HepG2 (cell line): ENCODE results near the gene FILIP1. TPM values are rescaled to one million over a fixed set of nuclear protein-coding genes. Genes with fewer than 3 reads are reported as not detected.

Source experiments
- ATAC-seq: fragments of 200-7000 bp; cut with Tn5 transposase; 3 replicates; pipeline ENCODE4 v1.9.1; 2020; ENCODE audit warnings: mild to moderate bottlenecking, moderate library complexity
- BruUV-seq: library from RNA; stranded (reverse); fragments of 400-500 nt; replicated peaks from 2 replicates; lab custom pipeline; 2021; lab: Mats Ljungman, UMichigan
- CTCF ChIA-PET: fragments of 300-600 bp; formaldehyde crosslinking; extraction: SDS; loops from one replicate; lab custom pipeline; 2021; ENCODE audit warnings: low total read pairs, inconsistent platforms, low intra/inter-chr PET ratio; lab: Yijun Ruan, JAX
- POLR2A ChIA-PET: fragments of 350-600 bp; sonication (Branson Sonifier 250); formaldehyde crosslinking; loops from one replicate; lab custom pipeline; 2020; ENCODE audit warnings: antibody characterized with exemption, inconsistent platforms; lab: Yijun Ruan, JAX
- DNase-seq: peaks from one replicate; pipeline ENCODE4 v3.0.0-alpha.2; 2015; ENCODE audit warnings: low spot score
- FAIRE-seq: peaks from 3 replicates; lab custom pipeline; 2011; peaks lifted over from hg19 to GRCh38; lab: Jason Lieb, UNC
- H2AFZ ChIP-seq: one replicate; pipeline ENCODE4 v1.6.1; 2011; ENCODE audit warnings: low read length, inconsistent platforms
- H3K27ac ChIP-seq: fragments of 300-600 bp; 3 replicates; pipeline ENCODE4 v1.8.0; 2011; ENCODE audit warnings: mixed run types, mild to moderate bottlenecking, mixed read lengths, low read length, inconsistent platforms; ENCODE audit not compliant: insufficient read depth; ENCODE audit errors: extremely low read length
- H3K27me3 ChIP-seq, 2 experiments: fragments of 200-600 bp in 1 of 2; 2 replicates in 1 of 2; 3 replicates in 1 of 2; pipeline versions ENCODE4 v1.6.0 to v1.8.0; 2011; ENCODE audit warnings: low read length in 2 of 2, mild to moderate bottlenecking in 2 of 2, moderate library complexity in 2 of 2, inconsistent platforms in 1 of 2; ENCODE audit not compliant: insufficient read depth in 2 of 2, control insufficient read depth in 1 of 2
- H3K36me3 ChIP-seq, 2 experiments: fragments of 200-600 bp in 1 of 2; replicated peaks in 1 of 2; 2 replicates in 1 of 2; 3 replicates in 1 of 2; pipeline versions ENCODE4 v1.5.1 to v1.8.0; 2011; ENCODE audit warnings: low read length in 2 of 2, inconsistent platforms in 1 of 2; ENCODE audit not compliant: insufficient read depth in 2 of 2, control insufficient read depth in 1 of 2
- H3K4me1 ChIP-seq: 2 replicates; pipeline ENCODE4 v1.5.1; 2012; ENCODE audit warnings: low read length, inconsistent platforms; ENCODE audit not compliant: insufficient read depth
- H3K4me2 ChIP-seq: 2 replicates; pipeline ENCODE4 v1.6.0; 2011; ENCODE audit warnings: low read depth, low read length, inconsistent platforms
- H3K4me3 ChIP-seq, 3 experiments: fragments of 200-600 bp in 1 of 3; sonication (generic), shearing (Covaris generic) in 1 of 3; replicated peaks in 1 of 3; 2 replicates each; pipeline ENCODE4 v1.5.1; 2011 to 2016; ENCODE audit warnings: low read length in 3 of 3, inconsistent platforms in 2 of 3, low read depth in 2 of 3, mild to moderate bottlenecking in 2 of 3, control low read depth in 1 of 3, mixed read lengths in 1 of 3; ENCODE audit not compliant: insufficient read depth in 1 of 3
- H3K79me2 ChIP-seq: one replicate; pipeline ENCODE4 v1.6.1; 2011; ENCODE audit warnings: low read length, inconsistent platforms; ENCODE audit not compliant: insufficient read depth
- H3K9ac ChIP-seq: 2 replicates; pipeline ENCODE4 v1.6.0; 2011; ENCODE audit warnings: mild to moderate bottlenecking, low read depth, low read length, inconsistent platforms; ENCODE audit not compliant: insufficient read depth
- H3K9me3 ChIP-seq: 2 replicates; pipeline ENCODE4 v1.5.1; 2012; ENCODE audit warnings: mild to moderate bottlenecking, low read length
- H4K20me1 ChIP-seq: 2 replicates; pipeline ENCODE4 v1.6.0; 2011; ENCODE audit warnings: inconsistent platforms, mild to moderate bottlenecking, low read length, moderate library complexity; ENCODE audit not compliant: insufficient read depth
- CC2D1A ChIP-seq: sonication (generic); formaldehyde crosslinking; IDR thresholded peaks from 2 replicates; pipeline ENCODE4 v1.8.1; 2023; ENCODE audit warnings: mild to moderate bottlenecking, missing genetic modification reagents
- CEBPB ChIP-seq: IDR thresholded peaks from 2 replicates; pipeline ENCODE4 v1.6.1; 2011; ENCODE audit warnings: low read depth, low read length, improper control_type of control experiment, borderline replicate concordance
- GLMP ChIP-seq: sonication (generic); formaldehyde crosslinking; IDR thresholded peaks from 2 replicates; pipeline ENCODE4 v1.9.0; 2021; ENCODE audit warnings: missing genetic modification reagents, mild to moderate bottlenecking, borderline replicate concordance
- HOXA9 ChIP-seq: sonication (generic); formaldehyde crosslinking; IDR thresholded peaks from 2 replicates; pipeline ENCODE4 v1.8.1; 2022; ENCODE audit warnings: missing genetic modification reagents, mild to moderate bottlenecking, moderate library complexity, borderline replicate concordance
- MAFF ChIP-seq: IDR thresholded peaks from 2 replicates; pipeline ENCODE4 v1.6.1; 2011; ENCODE audit warnings: low read depth, low read length, improper control_type of control experiment
- MAFK ChIP-seq, 2 experiments: IDR thresholded peaks in 1 of 2; conservative IDR thresholded peaks in 1 of 2; 2 replicates each; pipeline ENCODE4 v1.6.1; 2011; ENCODE audit warnings: improper control_type of control experiment in 2 of 2, low read length in 2 of 2
- MEF2D ChIP-seq: sonication (generic); formaldehyde crosslinking; IDR thresholded peaks from 2 replicates; pipeline ENCODE4 v1.5.1; 2020; ENCODE audit warnings: mild to moderate bottlenecking, missing genetic modification reagents
- PITX1 ChIP-seq: sonication (generic); formaldehyde crosslinking; IDR thresholded peaks from 2 replicates; pipeline ENCODE4 v1.5.1; 2020; ENCODE audit warnings: mild to moderate bottlenecking, missing genetic modification reagents
- RARA ChIP-seq: IDR thresholded peaks from 2 replicates; pipeline ENCODE4 v1.6.1; 2016; ENCODE audit warnings: missing genetic modification reagents, missing compliant biosample characterization
- RELA ChIP-seq: sonication (generic); formaldehyde crosslinking; IDR thresholded peaks from 2 replicates; pipeline ENCODE4 v1.4.0; 2020; ENCODE audit warnings: missing genetic modification reagents
- ZFP91 ChIP-seq: sonication (generic); formaldehyde crosslinking; IDR thresholded peaks from 2 replicates; pipeline ENCODE4 v1.9.0; 2022; ENCODE audit warnings: missing genetic modification reagents, mild to moderate bottlenecking, borderline replicate concordance
- ZNF513 ChIP-seq: sonication (generic); formaldehyde crosslinking; conservative IDR thresholded peaks from 2 replicates; pipeline ENCODE4 v1.5.0; 2020; ENCODE audit warnings: missing genetic modification reagents
- WGBS: methylation state at CpG from one replicate; pipeline ENCODE4 v1.1.6; 2017; ENCODE audit warnings: low lambda C conversion rate; 5-methylcytosine and 5-hydroxymethylcytosine counted together
- in situ Hi-C: cut with HindIII; loops from 2 replicates; pipeline ENCODE4 v1.10.0; 2017; ENCODE audit warnings: low pct_unique_long_range_greater_than_20kb; ENCODE audit not compliant: extremely low pct_ligation_motif_present
- intact Hi-C: fragments of 100-400 bp; cut with micrococcal nuclease; formaldehyde crosslinking; loops from one replicate; pipeline ENCODE4 v1.10.0; 2022; ENCODE audit not compliant: unreplicated experiment
- polyA plus RNA-seq, 8 experiments: library from polyadenylated mRNA; depleted of rRNA in 3 of 8; stranded (reverse) in 7 of 8; unstranded in 1 of 8; fragments of >200 nt; fragmentation: Illumina TruSeq in 4 of 8; extraction: Trizol in 4 of 8; gene quantifications; 2 replicates each; pipeline versions ENCODE4 v1.2.1 to v1.2.3, GENCODE V29; 2011 to 2016; ENCODE audit warnings: low read depth in 4 of 8, missing spikeins in 1 of 8, mixed read lengths in 1 of 8; ENCODE audit not compliant: insufficient read depth in 1 of 8
- total RNA-seq, 5 experiments: library from RNA; depleted of rRNA; stranded (reverse); fragments of >200 nt; fragmentation: Illumina TruSeq; extraction: Trizol; gene quantifications; 2 replicates each; pipeline ENCODE4 v1.2.3, GENCODE V29; 2016; ENCODE audit warnings: low read depth in 1 of 5

FILIP1 gene
- total and polyA plus RNA-seq, 2 of the 13 experiments (the other 11 are each of a cell fraction or from before 2014, with no cell fraction given): not detected

- Histone ChIP-seq H3K4me1 (no peaks in the 10 kb centered on the region), H3K9ac (no peak overlapping the region), H3K9me3 (no peaks in the 10 kb centered on the region), H3K27me3 (peaks cover 0 to 27% of the 10 kb centered on the region in 2 experiments; a peak in 2 of 5 replicates), H3K27ac (no peak overlapping the region), H3K36me3 (no peaks in the 10 kb centered on the region), H3K79me2 (no peaks in the 10 kb centered on the region), H2AFZ (no peak overlapping the region), H3K4me2 (no peak overlapping the region), H3K4me3 (no peak overlapping the region), H4K20me1 (no peaks in the 10 kb centered on the region)
- in situ Hi-C loops: no loop called here
- ATAC-seq (no peak), DNase-seq (no peak), FAIRE-seq (no peak)
- CTCF ChIA-PET: no interaction called here
- intact Hi-C loops: no loop called here
- no TSS peak for BruUV-seq
- TF ChIP-seq ZNF513 (CRISPR knock-in tag) (no peak), MAFK (conservative IDR thresholded peaks at IDR 0.05 in 1 of 2, IDR thresholded peaks at IDR 0.05 in 1 of 2; ENCODE audit: low read length in 2 of 2) (peak; percentile 16 to 61; a peak in 2 of 4 replicates), MAFF (peak; percentile 40; the same call in 1 of the 2 replicates)
- POLR2A ChIA-PET: no interaction called here
Measured at GRCh38 chr6:75315978-75316377, 177.6 kb downstream of the FILIP1 start.

GRCh38 chr6:75308250-75308988 is 185.2 kb downstream of the FILIP1 start:
- H2AFZ ChIP-seq: no peak overlapping the region
- no peaks in the 10 kb centered on the region for H3K36me3 ChIP-seq
- H3K9ac ChIP-seq: no peak overlapping the region
- ATAC-seq (no peak), DNase-seq (no peak), FAIRE-seq (no peak)
- no peak overlapping the region for H3K4me2 ChIP-seq
- H3K79me2 ChIP-seq: no peaks in the 10 kb centered on the region
- no peak overlapping the region for H3K27ac ChIP-seq
- peaks cover 0 to 15% of the 10 kb centered on the region in 2 experiments; a peak in 2 of 5 replicates for H3K27me3 ChIP-seq
- WGBS: 39% methylated on average over 11 of the region's 11 CpGs
- no peaks in the 10 kb centered on the region for H3K9me3 ChIP-seq
- H3K4me1 ChIP-seq: peaks cover 7% of the 10 kb centered on the region
- H3K4me3 ChIP-seq: no peak overlapping the region
- ChIA-PET CTCF (no interaction called here), POLR2A (no interaction called here)
- TF ChIP-seq PITX1: no peak
- TF ChIP-seq GLMP (CRISPR knock-in tag): no peak
- TF ChIP-seq CEBPB: no peak
- no peak for TF ChIP-seq CC2D1A (CRISPR knock-in tag)
- TF ChIP-seq MEF2D (CRISPR knock-in tag): no peak
- TF ChIP-seq RARA (CRISPR knock-in tag): no peak
- no peak for TF ChIP-seq RELA
- no peak for TF ChIP-seq HOXA9 (CRISPR knock-in tag)
- TF ChIP-seq ZFP91 (CRISPR knock-in tag): no peak
- BruUV-seq: no TSS peak
- intact Hi-C loops (no loop called here), in situ Hi-C loops (no loop called here)
- H4K20me1 ChIP-seq: no peaks in the 10 kb centered on the region
